GM12865 (cell line): Measurements from ENCODE around the gene MVP.

Source experiments
- DNase-seq: peaks from one replicate; pipeline ENCODE4 v3.0.0; 2010; ENCODE audit warnings: low read depth
- H3K4me3 ChIP-seq: 2 replicates; pipeline ENCODE4 v1.5.1; 2011; ENCODE audit warnings: mild to moderate bottlenecking, low read depth, low read length, control low read depth
- TF ChIP-seq, protein P1 (sequence below): IDR thresholded peaks from 2 replicates; pipeline ENCODE4 v1.5.1; 2011; ENCODE audit warnings: low read length, control low read depth, low read depth, inconsistent platforms; ENCODE audit not compliant: insufficient read depth; ENCODE audit errors: missing control alignments

Gene MVP

DNA sequence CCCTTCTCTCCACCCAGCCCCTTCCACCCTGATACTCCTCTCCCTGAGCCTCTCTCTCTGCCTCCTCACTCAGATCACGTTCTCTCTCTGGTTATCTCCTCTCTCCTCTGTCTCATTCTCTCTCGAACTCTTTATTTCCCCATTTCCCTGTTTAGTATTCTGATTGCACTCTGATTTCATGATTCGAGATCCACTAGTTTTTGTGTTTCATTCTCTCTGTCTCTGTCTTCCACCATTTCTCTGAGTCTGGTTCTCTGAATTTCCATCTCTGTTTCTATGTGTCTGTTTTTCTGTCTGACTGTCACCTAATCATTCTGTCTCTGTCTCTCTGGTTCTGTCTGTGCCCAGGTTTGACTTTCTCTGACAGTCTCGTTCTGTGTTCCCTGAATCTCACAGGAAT, 77.1 kb downstream of the MVP start:
- H3K4me3 ChIP-seq, result no peak overlapping the region
- TF ChIP-seq, protein P1, sequence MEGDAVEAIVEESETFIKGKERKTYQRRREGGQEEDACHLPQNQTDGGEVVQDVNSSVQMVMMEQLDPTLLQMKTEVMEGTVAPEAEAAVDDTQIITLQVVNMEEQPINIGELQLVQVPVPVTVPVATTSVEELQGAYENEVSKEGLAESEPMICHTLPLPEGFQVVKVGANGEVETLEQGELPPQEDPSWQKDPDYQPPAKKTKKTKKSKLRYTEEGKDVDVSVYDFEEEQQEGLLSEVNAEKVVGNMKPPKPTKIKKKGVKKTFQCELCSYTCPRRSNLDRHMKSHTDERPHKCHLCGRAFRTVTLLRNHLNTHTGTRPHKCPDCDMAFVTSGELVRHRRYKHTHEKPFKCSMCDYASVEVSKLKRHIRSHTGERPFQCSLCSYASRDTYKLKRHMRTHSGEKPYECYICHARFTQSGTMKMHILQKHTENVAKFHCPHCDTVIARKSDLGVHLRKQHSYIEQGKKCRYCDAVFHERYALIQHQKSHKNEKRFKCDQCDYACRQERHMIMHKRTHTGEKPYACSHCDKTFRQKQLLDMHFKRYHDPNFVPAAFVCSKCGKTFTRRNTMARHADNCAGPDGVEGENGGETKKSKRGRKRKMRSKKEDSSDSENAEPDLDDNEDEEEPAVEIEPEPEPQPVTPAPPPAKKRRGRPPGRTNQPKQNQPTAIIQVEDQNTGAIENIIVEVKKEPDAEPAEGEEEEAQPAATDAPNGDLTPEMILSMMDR, result no peak
- DNase-seq, result no peak
